ENCODE results near the gene SREBF1.
A peak's percentile ranks its signal among the peaks of the same experiment; 100 is the strongest.

The SREBF1 gene

DNA sequence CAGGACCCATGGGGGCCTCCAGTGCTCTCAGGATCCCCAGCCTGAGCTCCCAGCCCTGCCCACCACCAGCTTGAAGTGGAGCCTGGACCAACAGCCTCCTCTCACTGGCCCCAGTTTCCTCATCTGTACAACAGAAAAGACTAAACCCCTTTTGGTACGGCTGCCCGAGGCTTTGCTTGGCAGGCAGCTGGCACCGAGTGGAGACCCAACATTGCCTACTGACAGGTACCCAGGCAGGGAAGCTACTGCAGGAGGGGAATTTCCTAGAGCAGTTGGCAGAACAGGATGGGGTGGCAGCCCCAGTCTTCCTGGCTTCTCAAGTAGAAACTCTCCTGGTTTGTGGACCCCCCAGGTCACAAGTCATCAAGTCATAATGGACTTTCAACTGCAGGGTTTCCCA is 14.2 kb downstream of the SREBF1 start:
- DNase-seq = no peak

DNA sequence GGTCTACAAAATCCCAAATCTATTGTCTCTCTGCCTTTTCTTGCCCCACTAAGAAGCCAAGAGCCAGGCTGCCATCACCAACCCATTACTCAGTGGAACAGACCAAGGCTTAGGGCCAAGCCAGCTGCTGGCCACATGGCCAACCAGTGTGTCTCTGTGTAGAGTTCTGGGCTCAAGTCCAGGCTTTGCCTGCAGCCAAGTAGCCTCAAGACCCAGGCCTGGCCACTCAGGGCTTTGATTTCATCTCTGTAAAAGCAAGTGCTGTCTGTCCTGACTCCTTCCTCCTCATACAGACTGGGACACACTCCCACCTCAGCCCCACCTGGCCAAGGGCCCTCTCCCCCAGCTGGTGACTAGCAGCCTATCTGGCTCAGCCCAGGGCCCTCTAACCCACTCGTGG is 14.6 kb downstream of the SREBF1 start:
- DNase-seq = peak in 1 of 2 experiments; percentile 19

DNA sequence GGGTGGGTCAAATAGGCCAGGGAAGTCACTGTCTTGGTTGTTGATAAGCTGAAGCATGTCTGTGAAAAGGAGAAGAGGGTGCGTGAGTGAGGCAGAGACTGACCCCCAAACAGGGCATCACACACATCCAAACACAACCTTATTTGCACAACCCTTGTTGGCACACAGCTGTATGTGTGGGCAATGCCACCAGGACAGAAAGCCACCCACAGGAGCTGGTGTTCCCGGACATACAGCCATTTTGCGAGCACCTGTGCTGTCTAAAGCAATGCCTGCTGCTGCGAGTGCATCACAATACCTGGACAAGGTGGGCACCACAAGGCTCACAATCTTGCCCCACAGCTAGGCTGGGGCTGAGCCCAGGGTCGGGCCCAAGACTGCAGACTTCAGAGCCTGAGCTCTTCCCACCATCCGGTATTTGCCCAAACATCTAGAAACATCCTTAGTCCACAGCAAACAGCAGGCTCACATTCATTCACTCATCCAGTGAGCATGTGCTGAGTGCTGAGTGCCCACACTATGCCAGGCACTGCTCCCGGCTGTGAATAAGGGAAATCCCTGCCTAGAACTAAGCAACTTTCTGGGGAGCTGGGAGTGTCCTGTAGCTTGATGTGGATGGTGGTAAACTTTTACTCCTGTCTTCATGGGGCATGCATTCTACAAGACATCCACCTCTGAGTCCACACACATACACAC is 16.2 kb downstream of the SREBF1 start:
- DNase-seq = peak in 1 of 2 experiments; percentile 24

DNA sequence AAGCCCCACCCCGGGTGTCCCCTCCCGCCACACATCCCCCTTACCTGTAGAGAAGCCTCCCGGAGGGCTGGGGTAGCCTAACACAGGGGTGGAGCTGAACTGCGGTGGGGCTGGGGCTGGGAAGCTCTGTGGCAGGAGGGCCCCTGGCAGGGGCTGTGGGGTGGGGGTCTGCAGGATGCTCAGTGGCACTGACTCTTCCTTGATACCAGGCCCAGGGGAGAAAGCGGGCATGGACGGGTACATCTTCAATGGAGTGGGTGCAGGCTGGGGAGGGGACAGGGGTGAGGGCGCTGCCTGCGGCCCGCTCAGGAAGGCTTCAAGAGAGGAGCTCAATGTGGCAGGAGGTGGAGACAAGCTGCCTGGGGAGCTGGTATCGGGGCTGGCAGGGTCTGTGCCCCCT is 16.7 kb downstream of the SREBF1 start:
- DNase-seq = no peak

DNA sequence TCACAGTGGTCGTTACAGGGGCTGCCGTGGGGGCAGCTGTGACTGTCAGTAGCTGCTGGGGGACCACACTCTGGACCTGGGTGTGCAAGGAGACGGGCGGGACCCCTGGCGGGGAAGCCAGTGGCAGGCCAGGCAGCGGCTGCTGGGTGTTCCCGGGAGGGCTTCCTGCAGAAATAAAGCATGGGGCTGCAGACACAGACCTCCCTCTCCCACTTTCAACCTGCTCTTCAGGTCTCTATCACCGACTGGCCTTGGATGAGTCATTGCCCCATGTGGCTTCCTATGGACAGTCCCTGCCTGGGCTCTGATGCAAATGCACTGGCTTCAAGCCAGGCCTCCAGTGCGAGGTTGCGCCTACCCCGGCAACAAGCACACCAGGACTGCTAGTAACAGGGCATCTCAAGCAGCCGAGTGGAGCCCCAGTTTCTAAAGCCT is 17.2 kb downstream of the SREBF1 start:
- peak; percentile 83 to 86 for DNase-seq

DNA sequence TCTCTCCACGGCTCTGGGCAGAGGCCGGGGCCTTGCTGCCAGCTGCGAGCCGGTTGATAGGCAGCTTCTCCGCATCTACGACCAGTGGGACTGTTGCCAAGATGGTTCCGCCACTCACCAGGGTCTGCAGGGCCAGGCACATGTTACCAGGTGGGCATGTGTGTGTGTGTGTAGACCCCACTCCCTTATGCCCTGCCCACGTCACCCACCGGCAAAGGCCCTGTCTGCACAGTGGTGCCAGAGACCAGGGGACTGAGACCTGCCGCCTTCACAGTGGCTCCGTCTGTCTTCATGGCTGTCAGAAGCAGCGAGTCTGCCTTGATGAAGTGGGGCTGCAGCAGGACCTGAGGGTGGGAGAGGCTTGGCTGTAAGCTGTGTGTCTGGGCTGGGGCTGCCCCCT is 17.7 kb downstream of the SREBF1 start:
- no peak for DNase-seq

DNA sequence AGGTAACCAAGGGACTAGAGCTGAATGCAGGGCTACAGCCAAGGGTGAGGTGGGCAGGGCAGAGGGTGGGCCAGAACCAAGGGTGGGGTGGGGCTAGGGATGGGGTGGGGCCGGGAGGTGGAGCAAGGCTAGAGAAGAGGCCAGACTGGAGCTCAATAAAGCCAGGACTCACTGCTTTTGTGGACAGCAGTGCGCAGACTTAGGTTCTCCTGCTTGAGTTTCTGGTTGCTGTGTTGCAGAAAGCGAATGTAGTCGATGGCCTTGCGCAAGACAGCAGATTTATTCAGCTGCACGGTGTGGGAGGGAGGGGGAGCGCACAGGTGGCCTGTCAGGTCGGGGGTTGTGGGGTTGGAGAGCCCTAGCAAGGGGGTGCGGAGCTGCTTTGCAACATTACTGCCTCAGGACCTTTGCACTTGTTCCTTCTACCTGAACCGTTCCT is 18.7 kb downstream of the SREBF1 start:
- DNase-seq = no peak

DNA sequence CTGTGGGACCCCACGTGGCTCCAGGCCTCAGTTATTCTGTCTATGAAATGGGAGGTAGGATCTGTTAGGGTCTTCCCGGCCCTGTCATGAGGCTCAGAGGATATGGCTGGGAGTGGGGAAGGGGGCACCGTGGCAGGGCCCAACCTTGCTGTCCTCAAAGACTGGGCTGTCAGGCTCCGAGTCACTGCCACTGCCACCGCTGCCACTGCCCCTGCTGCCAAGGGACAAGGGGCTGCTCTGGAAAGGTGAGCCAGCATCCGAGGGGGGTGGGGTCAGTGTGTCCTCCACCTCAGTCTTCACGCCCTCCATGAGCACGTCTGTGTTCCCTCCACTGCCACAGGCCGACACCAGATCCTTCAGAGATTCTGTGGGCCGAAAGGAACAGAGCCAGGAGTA is 19.2 kb downstream of the SREBF1 start:
- DNase-seq = peak in 1 of 2 experiments; percentile 22

DNA sequence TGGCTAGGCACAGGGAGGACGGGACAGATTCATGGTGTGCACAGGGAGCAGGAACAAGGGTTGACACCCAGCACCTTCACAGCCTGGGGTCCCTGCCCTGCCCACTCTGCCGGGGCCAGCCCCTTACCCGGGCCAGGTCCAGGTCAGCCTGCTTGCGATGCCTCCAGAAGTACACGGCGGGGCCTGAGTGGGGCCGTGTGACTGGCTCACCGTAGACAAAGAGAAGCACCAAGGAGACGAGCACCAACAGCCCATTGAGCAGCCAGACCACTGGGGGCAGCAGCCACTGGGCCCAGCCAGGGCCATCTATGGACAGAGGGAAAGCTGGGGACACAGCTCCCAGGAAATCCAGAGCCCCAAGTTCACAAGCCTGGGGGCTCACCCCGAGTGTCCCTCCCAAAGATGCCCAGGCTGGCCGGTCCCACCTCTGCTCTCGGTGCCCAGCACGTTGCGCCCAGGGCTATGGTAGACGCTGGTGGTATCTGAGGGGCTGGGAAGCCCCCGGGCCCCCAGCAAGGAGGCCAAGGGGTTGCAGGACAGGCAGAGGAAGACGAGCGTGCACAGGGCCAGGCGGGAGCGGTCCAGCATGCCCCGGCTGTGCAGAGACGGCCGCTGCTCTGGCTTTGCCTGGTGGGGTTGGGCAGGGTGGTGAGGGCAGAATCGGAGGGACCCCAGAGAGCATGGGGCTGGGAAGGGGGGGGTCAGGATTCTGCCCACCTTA is 19.8 kb downstream of the SREBF1 start:
- no peak for DNase-seq

DNA sequence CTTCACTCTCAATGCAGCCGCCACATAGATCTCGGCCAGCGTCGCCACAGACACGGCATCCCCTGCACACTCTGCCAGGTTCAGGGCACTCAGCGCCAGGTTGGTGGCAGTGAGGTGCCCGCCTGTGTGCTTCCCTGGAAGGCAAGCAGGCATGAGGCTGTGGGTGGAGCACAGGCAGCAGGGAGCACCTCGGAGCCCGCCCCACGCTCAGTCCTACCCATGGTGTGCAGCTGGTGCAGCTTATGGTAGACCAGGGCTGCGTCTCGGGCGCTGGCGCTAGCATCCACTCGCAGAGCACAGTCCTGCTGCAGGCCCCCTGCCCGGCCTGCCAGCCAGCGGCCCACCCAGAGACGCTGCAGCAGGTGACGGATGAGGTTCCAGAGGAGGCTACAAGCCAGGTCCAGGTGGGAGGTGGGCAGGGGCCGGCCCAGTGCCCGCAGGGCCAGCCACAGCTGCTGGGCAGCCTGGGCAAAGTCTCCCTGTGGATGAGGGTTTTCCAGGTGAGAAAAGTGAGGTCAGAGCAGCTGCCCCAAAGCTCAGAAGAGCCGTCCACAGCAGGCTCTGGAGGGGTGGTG is 20.5 kb downstream of the SREBF1 start:
- DNase-seq = no peak

DNA sequence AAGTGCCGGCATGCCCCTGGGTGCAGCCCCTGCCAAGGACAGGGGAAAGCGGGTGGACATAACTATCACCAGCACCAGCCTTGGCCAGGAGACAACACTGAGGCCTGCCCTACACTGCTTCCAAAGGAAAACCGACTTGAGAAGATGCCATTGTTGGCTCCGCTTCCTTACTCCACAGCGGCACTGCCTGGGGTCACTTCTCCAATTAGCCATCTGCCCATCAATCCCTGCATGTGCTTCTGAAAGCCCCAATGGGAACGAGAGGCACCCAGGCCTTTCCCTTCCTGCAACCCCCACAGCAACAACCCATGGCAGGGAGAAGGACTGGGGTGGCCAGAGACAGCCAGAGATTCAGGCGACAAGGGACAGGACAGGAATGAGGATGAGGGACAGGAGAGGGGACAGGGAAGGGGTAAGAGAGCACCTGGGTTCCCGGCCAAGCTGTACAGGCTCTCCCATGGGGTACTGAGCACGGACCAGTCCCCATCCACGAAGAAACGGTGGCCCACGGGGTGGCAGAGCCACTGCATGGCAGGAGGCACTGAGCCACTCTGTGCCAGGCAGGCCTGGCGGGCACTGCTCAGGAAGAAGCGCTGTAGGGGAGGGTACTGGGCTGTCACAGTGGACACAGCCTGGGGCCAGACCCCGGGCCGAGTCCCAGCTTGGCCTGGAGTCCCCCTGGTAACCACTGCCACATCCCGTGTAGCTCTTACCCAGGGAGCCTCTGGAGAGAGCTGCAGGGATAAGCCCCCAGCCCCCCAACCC is 21.2 kb downstream of the SREBF1 start:
- no peak for DNase-seq

DNA sequence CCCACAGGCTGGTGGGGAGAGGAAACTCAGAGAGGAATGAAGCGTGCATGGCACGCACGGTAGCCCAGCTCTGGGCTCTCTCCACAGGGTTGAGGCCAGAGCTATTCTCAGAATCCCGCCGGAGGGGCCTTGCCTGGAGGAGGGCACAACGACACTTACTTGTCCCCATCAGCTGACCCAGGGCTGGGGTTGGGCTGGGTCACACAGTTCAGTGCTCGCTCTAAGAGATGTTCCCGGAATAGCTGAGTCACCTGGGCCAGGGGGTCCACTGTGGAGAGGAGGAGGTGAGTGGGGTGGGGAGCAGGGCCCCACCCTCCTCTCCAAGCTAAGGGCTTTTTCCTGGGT is 21.8 kb downstream of the SREBF1 start:
- no peak for DNase-seq

DNA sequence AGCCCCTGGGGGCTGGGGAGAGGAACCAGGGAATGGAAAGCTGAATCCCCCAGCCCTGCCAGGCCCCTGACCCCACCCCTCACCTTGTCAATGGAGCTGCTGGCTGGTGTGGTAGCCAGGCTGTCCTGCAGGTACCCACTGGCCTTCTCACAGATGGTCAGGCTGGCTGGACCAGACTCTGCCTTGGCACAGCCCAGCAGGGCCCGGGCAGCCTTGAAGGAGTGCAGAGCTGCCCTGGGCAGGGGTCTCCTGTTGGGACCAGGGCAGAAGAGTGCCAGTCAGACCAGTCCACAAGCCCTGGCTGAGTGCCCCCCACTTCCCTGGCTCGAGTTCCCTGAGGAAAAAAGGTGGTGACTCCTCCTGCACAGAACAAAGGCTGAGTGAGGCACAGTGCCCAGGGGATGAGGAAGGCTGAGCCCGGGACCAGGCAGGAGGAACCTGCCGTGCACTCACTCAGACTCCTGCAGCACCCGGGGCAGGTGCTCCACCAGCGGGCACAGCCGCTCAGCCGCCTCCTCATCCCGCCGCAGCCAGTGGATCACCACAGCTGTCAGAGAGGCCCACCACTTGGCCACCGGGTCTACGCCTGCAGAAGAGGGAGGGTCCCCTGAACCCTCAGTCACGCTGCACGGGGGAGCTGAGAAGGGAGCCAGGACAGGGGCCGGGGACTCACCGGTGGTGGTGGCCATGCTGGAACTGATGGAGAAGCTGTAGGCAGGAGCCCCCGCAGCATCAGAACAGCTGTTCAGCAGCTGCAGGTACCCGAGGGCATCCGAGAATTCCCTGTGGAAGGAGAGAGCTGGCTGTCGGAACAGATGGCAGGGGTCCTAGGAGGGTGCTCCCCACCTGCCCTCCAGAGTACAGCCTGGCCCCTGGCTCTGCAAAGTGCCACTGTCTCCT is 22.4 kb downstream of the SREBF1 start:
- no peak for DNase-seq

DNA sequence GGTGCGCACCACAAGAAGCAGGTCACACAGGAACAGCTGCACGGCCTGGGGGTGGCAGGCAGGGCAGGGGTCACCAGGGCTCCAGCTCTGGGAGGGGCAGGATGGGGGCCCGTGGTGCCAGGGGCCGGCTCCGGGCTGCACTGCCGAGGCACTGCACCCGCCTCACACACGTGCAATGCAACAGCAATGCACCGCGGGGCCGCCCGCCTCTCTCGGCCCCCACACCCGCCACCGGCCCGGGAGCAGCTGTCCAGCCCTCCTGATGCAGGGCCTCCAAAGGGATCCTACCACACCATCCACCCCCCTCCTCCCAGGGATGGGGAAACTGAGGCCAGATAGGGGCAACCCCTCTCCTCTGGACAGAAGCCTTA is 23.1 kb downstream of the SREBF1 start:
- no peak for DNase-seq

DNA sequence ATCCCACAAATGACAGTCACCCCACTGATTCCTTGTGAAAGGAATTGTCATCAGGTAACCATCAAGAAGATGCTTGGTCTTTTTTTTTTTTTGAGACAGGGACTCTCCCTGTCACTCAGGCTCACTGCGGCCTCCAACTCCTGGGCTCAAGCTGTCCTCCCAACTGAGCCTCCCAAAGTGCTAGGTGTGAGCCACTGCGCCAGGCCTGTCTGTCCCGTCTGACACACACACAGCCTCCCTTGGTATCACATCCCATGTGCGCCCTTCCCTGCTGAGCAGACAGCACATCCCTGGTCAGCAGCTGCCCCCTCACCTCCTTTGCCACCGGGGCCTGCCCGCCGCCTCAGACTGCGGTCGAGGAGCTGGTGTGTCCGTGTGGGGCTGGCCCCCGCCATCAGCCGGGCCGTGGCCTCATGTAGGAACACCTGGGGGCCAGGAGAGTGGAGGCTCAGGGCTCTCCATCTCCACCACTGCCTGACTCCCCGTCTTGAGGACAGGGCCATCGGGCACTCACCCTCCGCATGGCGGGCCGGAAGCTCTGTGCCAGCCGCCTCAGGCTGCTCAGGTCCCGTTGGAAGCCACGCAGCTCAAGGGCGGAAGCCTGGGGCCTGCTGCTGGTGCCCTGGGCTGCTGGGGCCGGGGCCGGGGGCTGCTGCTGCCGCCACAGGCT is 23.6 kb downstream of the SREBF1 start:
- DNase-seq = no peak

DNA sequence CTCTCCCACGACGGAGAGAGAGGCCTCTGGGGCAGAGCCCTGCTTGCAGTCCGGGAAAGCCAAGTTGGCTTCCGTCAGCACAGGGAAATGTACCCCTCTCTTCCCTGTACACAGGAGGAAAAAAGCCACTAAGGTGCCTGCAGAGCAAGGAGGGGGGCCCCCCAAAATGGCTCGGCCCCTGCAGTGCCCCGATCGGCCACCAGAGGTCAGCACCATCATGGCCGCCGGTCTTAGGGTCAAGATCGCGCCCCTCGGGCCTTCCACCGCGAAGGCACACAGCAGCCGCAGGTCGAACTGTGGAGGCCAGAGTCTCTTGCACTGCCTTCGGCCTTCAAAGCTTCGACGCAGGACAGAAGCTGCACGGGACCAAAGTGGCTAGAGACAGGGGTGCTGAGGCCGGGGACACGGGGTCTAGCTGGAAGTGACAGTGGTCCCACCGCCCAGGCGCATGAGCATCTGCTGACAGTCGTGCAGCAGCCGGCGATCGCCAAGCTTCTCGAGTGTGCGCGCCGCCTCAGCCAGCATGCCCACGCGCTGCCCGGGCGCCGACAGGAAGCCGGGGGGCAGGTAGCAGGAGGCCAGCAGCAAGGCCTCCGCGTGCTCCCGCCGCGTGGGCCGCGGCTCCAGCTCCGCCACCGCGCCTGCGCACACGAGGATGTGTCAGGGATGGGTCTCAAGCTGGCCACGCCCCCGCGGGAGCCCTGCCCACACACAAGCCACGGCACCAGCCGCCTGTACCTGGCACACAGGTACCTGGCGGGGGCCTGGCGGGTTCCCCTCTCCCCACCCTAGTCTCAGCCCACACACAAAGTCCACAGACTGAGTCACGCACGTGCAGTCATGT is 24.4 kb downstream of the SREBF1 start:
- DNase-seq = peak; percentile 83 to 85

DNA sequence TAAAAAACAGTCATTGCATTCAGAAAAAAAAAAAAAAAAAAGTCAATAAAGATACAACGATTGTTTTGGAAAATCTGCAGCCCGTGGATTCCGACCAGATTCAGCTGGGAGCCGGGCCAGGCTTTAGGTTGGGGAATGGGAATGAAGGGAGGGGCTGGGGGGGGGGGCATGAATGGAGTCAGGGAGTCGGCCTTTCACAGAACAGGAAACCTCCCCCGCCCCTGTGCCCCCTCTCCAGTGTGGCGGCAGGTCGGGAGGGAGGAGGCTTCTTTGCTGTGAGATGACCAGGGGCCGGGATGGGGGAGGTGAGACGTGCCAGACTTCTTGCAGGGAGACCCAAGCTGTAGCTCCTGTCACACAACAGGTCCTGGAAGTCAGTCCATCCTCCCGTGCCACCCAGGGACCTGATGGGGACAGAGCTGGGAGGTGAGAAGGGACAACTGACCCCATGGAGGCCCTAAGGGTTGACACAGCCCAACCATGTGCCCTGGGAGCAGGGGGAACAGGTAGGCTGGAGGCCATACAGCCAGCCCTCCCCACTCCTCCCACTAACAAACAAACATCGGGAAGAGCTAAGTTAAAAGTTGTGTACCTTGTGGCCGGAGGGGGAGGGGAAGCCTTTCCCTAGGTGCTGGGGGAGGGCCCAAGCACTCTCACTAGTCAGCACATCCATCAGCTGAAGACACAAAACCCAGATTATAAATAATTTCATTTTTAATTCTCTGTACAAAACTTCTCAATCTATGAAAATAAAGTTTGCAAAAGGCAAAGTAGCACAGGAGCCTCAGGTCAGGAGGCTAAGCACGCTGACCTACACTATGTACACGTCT is 25.2 kb downstream of the SREBF1 start:
- DNase-seq = no peak

DNA sequence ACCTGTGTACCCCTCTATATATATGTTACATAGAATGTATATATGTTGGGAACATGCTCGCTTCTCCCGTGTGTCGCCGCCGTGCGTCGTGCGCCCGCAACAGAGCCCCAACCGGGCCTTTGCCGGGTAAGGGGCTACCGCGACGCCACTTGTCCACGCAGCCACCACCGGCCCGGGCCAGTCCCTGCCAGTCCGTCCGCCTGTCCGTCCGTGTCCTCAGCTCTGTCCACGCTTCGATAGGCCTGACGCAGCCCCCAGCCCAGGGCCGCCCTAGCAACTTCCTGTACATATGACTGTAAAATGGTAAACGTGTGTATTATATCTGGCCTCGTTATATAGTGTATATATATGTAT is 25.9 kb downstream of the SREBF1 start:
- no peak for DNase-seq

DNA sequence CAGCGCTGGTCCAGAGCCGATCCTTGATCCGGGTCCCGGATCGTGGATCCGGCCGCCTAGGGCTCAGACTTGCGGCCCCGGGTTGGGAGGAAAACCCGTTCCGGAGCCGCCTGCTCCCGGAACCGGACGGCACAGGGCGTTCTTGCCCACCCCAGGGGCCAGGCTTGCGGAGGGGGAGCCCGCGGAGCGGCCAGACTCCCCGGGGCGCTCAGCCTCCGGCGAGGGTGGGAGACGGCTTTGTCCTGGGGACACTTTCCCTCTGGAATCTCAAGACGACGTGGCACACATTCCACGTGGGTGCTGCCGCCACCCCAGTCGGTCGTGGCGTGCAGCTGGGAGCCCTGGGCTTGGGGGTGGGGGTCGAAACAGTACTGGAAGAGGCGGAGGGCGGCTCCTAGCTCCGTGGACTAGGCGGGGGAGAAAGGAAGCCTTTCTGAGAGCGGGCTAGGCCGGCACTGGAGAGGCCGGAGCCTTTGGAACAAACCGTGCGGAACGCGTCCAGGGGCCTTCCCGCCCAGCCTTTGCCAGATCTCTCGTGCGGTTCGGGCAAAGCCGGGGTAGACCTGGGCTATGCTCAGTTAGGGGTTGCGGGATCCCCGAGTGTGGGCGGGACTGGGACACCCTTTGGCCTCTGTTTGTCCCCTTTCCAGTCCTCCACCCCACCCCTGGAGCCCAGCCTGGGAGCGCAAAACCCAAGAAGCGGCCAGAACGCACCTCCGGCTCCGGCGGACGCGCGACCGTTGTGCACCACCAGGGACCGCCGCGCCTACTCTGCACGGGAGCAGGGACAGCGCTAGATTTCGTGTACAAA is 26.5 kb downstream of the SREBF1 start:
- no peak for DNase-seq
